ENCODE data around the gene CARD11. TPM values are rescaled to one million over a fixed set of nuclear protein-coding genes. Genes with fewer than 3 reads are reported as not detected.

The CARD11 gene
- total and polyA plus RNA-seq, 2 of the 13 experiments (the other 11 are each of a cell fraction or from before 2014, with no cell fraction given), result 0.04 TPM; not detected in 1

DNA sequence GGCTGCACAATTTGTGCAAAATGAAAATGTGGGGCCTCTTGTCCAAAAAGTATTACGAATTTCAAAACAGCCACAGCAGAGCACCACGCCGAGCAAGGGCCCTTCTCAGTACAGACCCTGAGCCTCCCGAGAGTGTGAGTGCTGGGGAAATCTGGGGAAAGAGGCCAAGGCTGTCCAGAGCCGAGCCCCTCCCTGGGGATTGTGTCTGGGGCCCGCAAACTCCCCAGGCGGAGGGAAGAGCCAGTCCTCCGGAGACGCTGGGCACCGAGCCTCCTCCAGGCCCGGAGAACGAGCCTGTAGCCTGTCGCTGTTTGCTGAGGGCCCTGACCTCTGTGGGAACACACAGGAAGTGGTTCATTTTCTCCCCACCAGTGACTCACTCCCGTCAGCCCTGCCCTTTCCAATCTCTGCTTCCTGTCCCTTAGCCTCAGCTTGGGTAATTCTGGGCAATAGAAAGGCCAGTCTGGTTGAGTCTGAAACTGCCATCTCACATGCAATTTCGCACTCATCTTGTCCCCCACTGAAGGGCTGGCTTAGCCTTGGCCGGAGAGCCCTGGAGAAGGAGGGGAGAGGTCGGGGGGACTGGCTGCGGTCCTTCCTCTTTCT lies 180.1 kb downstream of the CARD11 start:
- WGBS (ENCODE audit: low lambda C conversion rate), result 2% methylated on average over 10 of the region's 18 CpGs
- Histone ChIP-seq H2AFZ (ENCODE audit: low read length) (no peak overlapping the region), H3K9me3 (ENCODE audit: low read length) (no peaks in the 10 kb centered on the region), H4K20me1 (ENCODE audit: insufficient read depth, low read length) (no peaks in the 10 kb centered on the region), H3K27me3 (ENCODE audit: control insufficient read depth in 1 of 2, insufficient read depth in 2 of 2, low read length in 2 of 2) (no peaks in the 10 kb centered on the region), H3K4me3 (replicated peaks in 1 of 3; ENCODE audit: insufficient read depth in 1 of 3, low read depth in 2 of 3, low read length in 3 of 3) (peak overlapping the region; percentile 58 to 74 (median 60)), H3K79me2 (ENCODE audit: insufficient read depth, low read length) (no peaks in the 10 kb centered on the region), H3K9ac (ENCODE audit: insufficient read depth, low read depth, low read length) (peak overlapping the region; percentile 92), H3K27ac (ENCODE audit: extremely low read length, insufficient read depth, low read length) (peak overlapping the region; percentile 94), H3K36me3 (replicated peaks in 1 of 2; ENCODE audit: control insufficient read depth in 1 of 2, insufficient read depth in 2 of 2, low read length in 2 of 2) (no peaks in the 10 kb centered on the region), H3K4me2 (ENCODE audit: low read depth, low read length) (peak overlapping the region; percentile 96), H3K4me1 (ENCODE audit: insufficient read depth, low read length) (peaks cover 47% of the 10 kb centered on the region)
- POLR2A ChIA-PET, result interaction anchor here (0.7 to 1.8 kb wide), 6 partner anchors 10 to 301 kb away, joined by 3 to 20 read pairs (median 5); no protein-coding TSS in a partner anchor
- no TSS peak for BruUV-seq (replicated peaks)
- intact Hi-C loops (cut with micrococcal nuclease; ENCODE audit: unreplicated experiment) (loop anchor here (5.0 to 10.0 kb wide), 2 partner anchors 61 to 1031 kb away; no protein-coding TSS in a partner anchor), in situ Hi-C loops (cut with HindIII; ENCODE audit: extremely low pct_ligation_motif_present, low pct_unique_long_range_greater_than_20kb) (no loop called here)
- peak; percentile 89 for DNase-seq (ENCODE audit: low spot score)
- ATAC-seq, result peak; percentile 97
- peak; percentile 94 for FAIRE-seq
- CTCF ChIA-PET (ENCODE audit: low intra/inter-chr PET ratio, low total read pairs), result interaction anchor here (3.2 kb wide), 1 partner anchor 291 kb away, joined by 16 read pairs; no protein-coding TSS in a partner anchor
- TF ChIP-seq DNMT1 (CRISPR knock-in tag; IDR thresholded peaks at IDR 0.05) (no peak), ZBTB21 (CRISPR knock-in tag; IDR thresholded peaks at IDR 0.05) (peak; percentile 21; the same call in 1 of the 2 replicates), ZNF564 (CRISPR knock-in tag; IDR thresholded peaks at IDR 0.05) (peak; percentile 39; the same call in 1 of the 2 replicates), ZNF496 (CRISPR knock-in tag; IDR thresholded peaks at IDR 0.05; ENCODE audit: insufficient replicate concordance) (no peak), XRCC5 (optimal IDR thresholded peaks at IDR 0.05; ENCODE audit: low read length) (peak; percentile 58), KLF11 (CRISPR knock-in tag; IDR thresholded peaks at IDR 0.05) (peak; percentile 19; the same call in 1 of the 2 replicates), ATF1 (CRISPR knock-in tag; IDR thresholded peaks at IDR 0.05) (no peak), TOE1 (CRISPR knock-in tag; IDR thresholded peaks at IDR 0.05) (no peak), ZNF160 (CRISPR knock-in tag; IDR thresholded peaks at IDR 0.05) (no peak), SRSF1 (optimal IDR thresholded peaks at IDR 0.05; ENCODE audit: low read depth, low read length) (peak; percentile 59), ZFP90 (CRISPR knock-in tag; IDR thresholded peaks at IDR 0.05; ENCODE audit: borderline replicate concordance) (peak; percentile 81; the same call in 1 of the 2 replicates), PPARG (CRISPR knock-in tag; conservative IDR thresholded peaks at IDR 0.05) (no peak; the same call in 1 of the 2 replicates), EP300 (IDR thresholded peaks at IDR 0.05; ENCODE audit: low read depth in 2 of 2, low read length in 2 of 2) (peak in 1 of 2 experiments; percentile 32; a peak in 1 of 4 replicates), EP300 (CRISPR knock-in tag; IDR thresholded peaks at IDR 0.05; ENCODE audit: borderline replicate concordance) (peak; percentile 71; the same call in 1 of the 2 replicates), ZNF704 (CRISPR knock-in tag; IDR thresholded peaks at IDR 0.05; ENCODE audit: borderline replicate concordance) (no peak)
- TF ChIP-seq, protein P1, sequence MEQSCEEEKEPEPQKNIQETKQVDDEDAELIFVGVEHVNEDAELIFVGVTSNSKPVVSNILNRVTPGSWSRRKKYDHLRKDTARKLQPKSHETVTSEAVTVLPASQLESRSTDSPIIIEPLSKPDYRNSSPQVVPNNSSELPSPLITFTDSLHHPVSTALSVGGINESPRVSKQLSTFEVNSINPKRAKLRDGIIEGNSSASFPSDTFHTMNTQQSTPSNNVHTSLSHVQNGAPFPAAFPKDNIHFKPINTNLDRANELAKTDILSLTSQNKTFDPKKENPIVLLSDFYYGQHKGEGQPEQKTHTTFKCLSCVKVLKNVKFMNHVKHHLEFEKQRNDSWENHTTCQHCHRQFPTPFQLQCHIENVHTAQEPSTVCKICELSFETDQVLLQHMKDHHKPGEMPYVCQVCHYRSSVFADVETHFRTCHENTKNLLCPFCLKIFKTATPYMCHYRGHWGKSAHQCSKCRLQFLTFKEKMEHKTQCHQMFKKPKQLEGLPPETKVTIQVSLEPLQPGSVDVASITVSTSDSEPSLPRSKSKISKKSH (CRISPR knock-in tag; IDR thresholded peaks at IDR 0.05; ENCODE audit: borderline replicate concordance), result no peak
- TF ChIP-seq, protein P2, sequence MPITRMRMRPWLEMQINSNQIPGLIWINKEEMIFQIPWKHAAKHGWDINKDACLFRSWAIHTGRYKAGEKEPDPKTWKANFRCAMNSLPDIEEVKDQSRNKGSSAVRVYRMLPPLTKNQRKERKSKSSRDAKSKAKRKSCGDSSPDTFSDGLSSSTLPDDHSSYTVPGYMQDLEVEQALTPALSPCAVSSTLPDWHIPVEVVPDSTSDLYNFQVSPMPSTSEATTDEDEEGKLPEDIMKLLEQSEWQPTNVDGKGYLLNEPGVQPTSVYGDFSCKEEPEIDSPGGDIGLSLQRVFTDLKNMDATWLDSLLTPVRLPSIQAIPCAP (CRISPR knock-in tag; IDR thresholded peaks at IDR 0.05; ENCODE audit: low read depth), result no peak
- TF ChIP-seq, protein P3, sequence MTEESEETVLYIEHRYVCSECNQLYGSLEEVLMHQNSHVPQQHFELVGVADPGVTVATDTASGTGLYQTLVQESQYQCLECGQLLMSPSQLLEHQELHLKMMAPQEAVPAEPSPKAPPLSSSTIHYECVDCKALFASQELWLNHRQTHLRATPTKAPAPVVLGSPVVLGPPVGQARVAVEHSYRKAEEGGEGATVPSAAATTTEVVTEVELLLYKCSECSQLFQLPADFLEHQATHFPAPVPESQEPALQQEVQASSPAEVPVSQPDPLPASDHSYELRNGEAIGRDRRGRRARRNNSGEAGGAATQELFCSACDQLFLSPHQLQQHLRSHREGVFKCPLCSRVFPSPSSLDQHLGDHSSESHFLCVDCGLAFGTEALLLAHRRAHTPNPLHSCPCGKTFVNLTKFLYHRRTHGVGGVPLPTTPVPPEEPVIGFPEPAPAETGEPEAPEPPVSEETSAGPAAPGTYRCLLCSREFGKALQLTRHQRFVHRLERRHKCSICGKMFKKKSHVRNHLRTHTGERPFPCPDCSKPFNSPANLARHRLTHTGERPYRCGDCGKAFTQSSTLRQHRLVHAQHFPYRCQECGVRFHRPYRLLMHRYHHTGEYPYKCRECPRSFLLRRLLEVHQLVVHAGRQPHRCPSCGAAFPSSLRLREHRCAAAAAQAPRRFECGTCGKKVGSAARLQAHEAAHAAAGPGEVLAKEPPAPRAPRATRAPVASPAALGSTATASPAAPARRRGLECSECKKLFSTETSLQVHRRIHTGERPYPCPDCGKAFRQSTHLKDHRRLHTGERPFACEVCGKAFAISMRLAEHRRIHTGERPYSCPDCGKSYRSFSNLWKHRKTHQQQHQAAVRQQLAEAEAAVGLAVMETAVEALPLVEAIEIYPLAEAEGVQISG (CRISPR knock-in tag; IDR thresholded peaks at IDR 0.05), result peak; percentile 80
